Endothelial cell of umbilical vein (primary cell): ENCODE data around the gene RASSF5. TPM values are rescaled to one million over a fixed set of nuclear protein-coding genes. Genes with fewer than 3 reads are reported as not detected.

ENCODE experiments used
- BruUV-seq: library from RNA; stranded (reverse); fragments of 400-500 nt; replicated peaks from 2 replicates; lab custom pipeline; 2021; lab: Mats Ljungman, UMichigan
- CTCF ChIA-PET: fragments of 300-600, 350-600 bp; sonication (Branson Sonifier 250); formaldehyde crosslinking; loops from one replicate; lab custom pipeline; 2021; ENCODE audit warnings: antibody characterized with exemption, inconsistent platforms; lab: Charles Lee
- POLR2A ChIA-PET: fragments of 300-600, 350-600 bp; sonication (Branson Sonifier 250); formaldehyde crosslinking; loops from one replicate; lab custom pipeline; 2021; ENCODE audit warnings: antibody characterized with exemption, inconsistent platforms; lab: Charles Lee
- DNase-seq: peaks from one replicate; pipeline ENCODE4 v3.0.0-alpha.2; 2011; ENCODE audit warnings: low read depth, low spot score
- FAIRE-seq: peaks from 2 replicates; lab custom pipeline; 2011; peaks lifted over from hg19 to GRCh38; lab: Jason Lieb, UNC
- H2AFZ ChIP-seq: 2 replicates; pipeline ENCODE4 v1.6.0; 2012; ENCODE audit warnings: low read depth, low read length, control low read depth, inconsistent platforms
- H3K27ac ChIP-seq: 2 replicates; pipeline ENCODE4 v1.5.1; 2011; ENCODE audit warnings: low read depth, mild to moderate bottlenecking, control low read depth, low read length, moderate library complexity; ENCODE audit not compliant: insufficient read depth
- H3K27me3 ChIP-seq, 2 experiments: 2 replicates each; pipeline versions ENCODE4 v1.6.0 to v1.6.1; 2011; ENCODE audit warnings: low read length in 2 of 2, mixed read lengths in 1 of 2; ENCODE audit not compliant: control insufficient read depth in 2 of 2, insufficient read depth in 2 of 2
- H3K36me3 ChIP-seq, 2 experiments: 2 replicates in 1 of 2; 3 replicates in 1 of 2; pipeline ENCODE4 v1.5.1; 2011; ENCODE audit warnings: low read length in 2 of 2, mild to moderate bottlenecking in 1 of 2, moderate library complexity in 1 of 2; ENCODE audit not compliant: control insufficient read depth in 2 of 2, insufficient read depth in 2 of 2; ENCODE audit errors: extremely low read depth in 1 of 2
- H3K4me1 ChIP-seq: 3 replicates; pipeline ENCODE4 v1.5.1; 2011; ENCODE audit warnings: mild to moderate bottlenecking, low read length; ENCODE audit not compliant: control insufficient read depth, insufficient read depth; ENCODE audit errors: extremely low read depth
- H3K4me2 ChIP-seq: 2 replicates; pipeline ENCODE4 v1.6.1; 2011; ENCODE audit warnings: low read length, control low read depth, mixed read lengths; ENCODE audit not compliant: insufficient read depth
- H3K4me3 ChIP-seq, 3 experiments: fragments of 200-600 bp in 1 of 3; sonication (generic), shearing (Covaris generic) in 1 of 3; replicated peaks in 1 of 3; 2 replicates each; pipeline ENCODE4 v1.5.1; 2011 to 2016; ENCODE audit warnings: control low read depth in 3 of 3, low read length in 3 of 3, mild to moderate bottlenecking in 2 of 3, inconsistent platforms in 1 of 3, low read depth in 1 of 3, moderate library complexity in 1 of 3; ENCODE audit not compliant: insufficient read depth in 1 of 3
- H3K79me2 ChIP-seq: 2 replicates; pipeline ENCODE4 v1.6.0; 2012; ENCODE audit warnings: low read length, inconsistent platforms; ENCODE audit not compliant: control insufficient read depth, insufficient read depth
- H3K9ac ChIP-seq: replicated peaks from 2 replicates; pipeline ENCODE3; 2011; ENCODE audit warnings: low read length, control low read depth; ENCODE audit not compliant: insufficient read depth; ENCODE audit errors: extremely low read depth
- H3K9me1 ChIP-seq: replicated peaks from 3 replicates; pipeline ENCODE4 v1.6.0; 2011; ENCODE audit warnings: mild to moderate bottlenecking, low read length; ENCODE audit not compliant: control insufficient read depth, insufficient read depth; ENCODE audit errors: extremely low read depth
- H3K9me3 ChIP-seq: replicated peaks from 2 replicates; pipeline ENCODE4 v1.5.1; 2012; ENCODE audit warnings: low read length, inconsistent platforms; ENCODE audit not compliant: control insufficient read depth, insufficient read depth
- H4K20me1 ChIP-seq: replicated peaks from 2 replicates; pipeline ENCODE3; 2011; ENCODE audit warnings: mild to moderate bottlenecking, low read length; ENCODE audit not compliant: control insufficient read depth, insufficient read depth; ENCODE audit errors: extremely low read depth
- EZH2 ChIP-seq: IDR thresholded peaks from 2 replicates; pipeline ENCODE4 v1.6.1; 2012; ENCODE audit warnings: borderline replicate concordance, low read depth, mild to moderate bottlenecking, moderate library complexity, low read length, inconsistent platforms; ENCODE audit not compliant: severe bottlenecking
- GATA2 ChIP-seq: IDR thresholded peaks from 2 replicates; pipeline ENCODE4 v1.7.0; 2011; ENCODE audit warnings: low read depth, mild to moderate bottlenecking, moderate library complexity, mixed read lengths, low read length; ENCODE audit not compliant: insufficient read length, insufficient read depth
- JUN ChIP-seq: IDR thresholded peaks from 2 replicates; pipeline ENCODE4 v1.6.1; 2011; ENCODE audit warnings: borderline replicate concordance, low read depth; ENCODE audit not compliant: insufficient read length, insufficient read depth
- MYC ChIP-seq: IDR thresholded peaks from one replicate; pipeline ENCODE4 v1.6.1; 2011; ENCODE audit warnings: mild to moderate bottlenecking, low read depth, low read length
- POLR2AphosphoS5 ChIP-seq: IDR thresholded peaks from 2 replicates; pipeline ENCODE4 v1.6.1; 2012; ENCODE audit warnings: low read depth, mild to moderate bottlenecking, control low read depth, low read length, moderate library complexity; ENCODE audit not compliant: insufficient read depth
- dilution Hi-C: fragments of 300-500 bp; cut with MboI; formaldehyde crosslinking; loops from one replicate; pipeline ENCODE4 v1.15.0; 2019; ENCODE audit warnings: low sequenced_read_pairs; ENCODE audit not compliant: extremely low pct_ligation_motif_present
- intact Hi-C: fragments of 100-400 bp; cut with micrococcal nuclease; formaldehyde crosslinking; loops from one replicate; pipeline ENCODE4 v1.10.0; 2022
- polyA plus RNA-seq, 4 experiments: library from polyadenylated mRNA; depleted of rRNA in 3 of 4; stranded (reverse) in 3 of 4; unstranded in 1 of 4; fragments of >200 nt; gene quantifications; 2 replicates each; pipeline versions ENCODE4 v1.2.1 to v1.2.3, GENCODE V29; 2011 to 2012; ENCODE audit warnings: missing spikeins in 1 of 4
- total RNA-seq: library from RNA; stranded (reverse); gene quantifications from 2 replicates; pipeline ENCODE4 v1.2.3, GENCODE V29; 2021
- TF ChIP-seq, protein P1 (sequence below), 2 donors: IDR thresholded peaks; 1 replicate in 1 of 2; 2 replicates in 1 of 2; pipeline ENCODE4 v1.5.1; 2011; ENCODE audit warnings: low read length in 2 of 2, mild to moderate bottlenecking in 2 of 2, moderate library complexity in 2 of 2, control low read depth in 1 of 2, inconsistent platforms in 1 of 2, low read depth in 1 of 2; ENCODE audit not compliant: insufficient read depth in 1 of 2; ENCODE audit errors: extremely low read depth in 1 of 2

RASSF5 gene
- total and polyA plus RNA-seq, 2 donors (not counting 3 experiments of a cell fraction or from before 2014, with no cell fraction given) = 0.23 to 0.60 TPM

DNA sequence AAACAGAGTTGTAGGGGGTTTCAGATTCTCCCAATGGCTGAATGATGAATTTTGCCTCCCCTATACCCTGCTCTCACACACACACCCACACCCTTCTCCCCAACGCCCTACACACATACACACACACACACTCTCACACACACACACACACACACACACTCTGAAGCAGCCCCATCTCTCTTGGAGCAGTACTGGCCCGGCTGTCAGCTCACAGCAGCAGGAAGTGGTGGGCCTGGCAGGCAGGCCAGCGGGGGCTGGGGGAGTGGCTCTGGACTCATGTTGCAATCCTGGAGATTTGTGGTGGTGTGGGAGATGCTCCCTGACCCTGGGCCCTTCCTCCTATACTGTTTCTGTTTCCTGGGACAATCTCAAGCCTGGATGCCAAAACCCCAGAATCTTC is 34.9 kb upstream of the RASSF5 start:
- dilution Hi-C loops = no loop called here
- intact Hi-C loops = no loop called here
- no peak for DNase-seq
- H4K20me1 ChIP-seq = no peaks in the 10 kb centered on the region
- H3K79me2 ChIP-seq = no peaks in the 10 kb centered on the region
- H3K9me1 ChIP-seq = no peaks in the 10 kb centered on the region
- H3K4me1 ChIP-seq = peaks cover 27% of the 10 kb centered on the region
- ChIA-PET POLR2A (no interaction called here), CTCF (interaction anchor here (5.0 kb wide), 1 partner anchor 12 kb away, joined by 43 read pairs; no protein-coding TSS in a partner anchor)
- H3K36me3 ChIP-seq = peaks cover 3 to 18% of the 10 kb centered on the region in 2 experiments
- TF ChIP-seq EZH2 = no peak
- TF ChIP-seq, protein P1, sequence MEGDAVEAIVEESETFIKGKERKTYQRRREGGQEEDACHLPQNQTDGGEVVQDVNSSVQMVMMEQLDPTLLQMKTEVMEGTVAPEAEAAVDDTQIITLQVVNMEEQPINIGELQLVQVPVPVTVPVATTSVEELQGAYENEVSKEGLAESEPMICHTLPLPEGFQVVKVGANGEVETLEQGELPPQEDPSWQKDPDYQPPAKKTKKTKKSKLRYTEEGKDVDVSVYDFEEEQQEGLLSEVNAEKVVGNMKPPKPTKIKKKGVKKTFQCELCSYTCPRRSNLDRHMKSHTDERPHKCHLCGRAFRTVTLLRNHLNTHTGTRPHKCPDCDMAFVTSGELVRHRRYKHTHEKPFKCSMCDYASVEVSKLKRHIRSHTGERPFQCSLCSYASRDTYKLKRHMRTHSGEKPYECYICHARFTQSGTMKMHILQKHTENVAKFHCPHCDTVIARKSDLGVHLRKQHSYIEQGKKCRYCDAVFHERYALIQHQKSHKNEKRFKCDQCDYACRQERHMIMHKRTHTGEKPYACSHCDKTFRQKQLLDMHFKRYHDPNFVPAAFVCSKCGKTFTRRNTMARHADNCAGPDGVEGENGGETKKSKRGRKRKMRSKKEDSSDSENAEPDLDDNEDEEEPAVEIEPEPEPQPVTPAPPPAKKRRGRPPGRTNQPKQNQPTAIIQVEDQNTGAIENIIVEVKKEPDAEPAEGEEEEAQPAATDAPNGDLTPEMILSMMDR (IDR thresholded peaks at IDR 0.05; ENCODE audit: extremely low read depth in 1 of 2, insufficient read depth in 1 of 2, low read depth in 1 of 2, low read length in 2 of 2) = no peak
- no peak for TF ChIP-seq JUN
- H3K9ac ChIP-seq = no peak overlapping the region
- no peak overlapping the region for H3K4me2 ChIP-seq
- H2AFZ ChIP-seq = no peak overlapping the region
- no peak for FAIRE-seq
- H3K27me3 ChIP-seq = no peaks in the 10 kb centered on the region
- no TSS peak for BruUV-seq
- no peak overlapping the region for H3K4me3 ChIP-seq
- H3K27ac ChIP-seq = no peak overlapping the region
- H3K9me3 ChIP-seq = no peaks in the 10 kb centered on the region

DNA sequence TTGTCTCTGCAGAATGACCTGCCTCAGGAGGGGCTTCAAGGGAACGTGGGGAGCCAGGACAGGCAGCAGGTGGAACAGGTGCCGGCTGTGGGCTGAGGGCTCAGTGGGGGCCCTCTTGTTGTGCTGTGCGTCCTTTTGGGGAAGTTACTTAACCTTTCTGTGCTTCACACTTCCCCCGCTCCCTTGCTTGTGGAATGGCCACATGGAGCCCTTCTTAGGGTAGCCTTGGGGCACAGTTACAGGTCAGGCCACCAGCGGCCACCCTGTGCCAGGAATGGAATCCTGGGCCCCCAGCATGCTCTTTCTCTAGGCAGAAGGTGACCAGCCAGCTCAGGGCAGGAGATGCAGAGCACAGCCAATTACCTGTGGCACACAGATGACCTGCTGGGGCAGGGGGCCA is 34.4 kb upstream of the RASSF5 start:
- no peak overlapping the region for H3K27ac ChIP-seq
- dilution Hi-C loops = no loop called here

More for the DNA sequence above, 34.4 kb upstream of the RASSF5 start:
- Histone ChIP-seq H3K9me3 (no peaks in the 10 kb centered on the region), H3K36me3 (peaks cover 3 to 22% of the 10 kb centered on the region in 2 experiments), H2AFZ (no peak overlapping the region), H4K20me1 (no peaks in the 10 kb centered on the region), H3K79me2 (no peaks in the 10 kb centered on the region), H3K9me1 (no peaks in the 10 kb centered on the region), H3K4me1 (peaks cover 27% of the 10 kb centered on the region), H3K4me3 (no peak overlapping the region), H3K27me3 (no peaks in the 10 kb centered on the region), H3K9ac (no peak overlapping the region), H3K4me2 (no peak overlapping the region)
- ChIA-PET CTCF (interaction anchor here (5.0 kb wide), 1 partner anchor 12 kb away, joined by 43 read pairs; no protein-coding TSS in a partner anchor), POLR2A (no interaction called here)
- DNase-seq (no peak), FAIRE-seq (no peak)
- no TSS peak for BruUV-seq
- TF ChIP-seq GATA2 (no peak), POLR2AphosphoS5 (no peak), EZH2 (no peak), MYC (no peak)
- intact Hi-C loops = no loop called here
